ENCODE measurements around the gene STOM. TPM values are rescaled to one million over a fixed set of nuclear protein-coding genes. Genes with fewer than 3 reads are reported as not detected.

The STOM gene
- total and polyA plus RNA-seq, 4 donors, result 311 to 470 (median 409) TPM

- no peaks in the 10 kb centered on the region for H3K4me1 ChIP-seq (ENCODE audit: control insufficient read depth in 5 of 5, insufficient read depth in 5 of 5, low read length in 5 of 5)
- DNase-seq (peak in 1 of 3 donors; percentile 29), ATAC-seq (ENCODE audit: insufficient read depth, low FRiP score) (no peak)
- no peak overlapping the region for H3K9ac ChIP-seq (ENCODE audit: insufficient read depth in 1 of 2, low read length in 2 of 2)
- TF ChIP-seq CTCF (IDR thresholded peaks at IDR 0.05; ENCODE audit: control extremely low read depth, extremely low read depth), result no peak
- H3K27ac ChIP-seq (ENCODE audit: low read depth in 1 of 2, low read length in 1 of 2), result no peak overlapping the region
- H3K36me3 ChIP-seq (ENCODE audit: control insufficient read depth in 4 of 4, insufficient read depth in 4 of 4, low read length in 4 of 4), result no peaks in the 10 kb centered on the region
- H3K27me3 ChIP-seq (ENCODE audit: control insufficient read depth in 3 of 3, insufficient read depth in 3 of 3, low read length in 2 of 3), result no peaks in the 10 kb centered on the region
- H3K9me3 ChIP-seq (ENCODE audit: control insufficient read depth in 4 of 4, insufficient read depth in 3 of 4, low read length in 3 of 4), result no peaks in the 10 kb centered on the region
- H3K4me3 ChIP-seq, result no peak overlapping the region
- WGBS, 2 donors, result 73 to 84% methylated on average over 2 of the region's 2 CpGs
Measured at GRCh38 chr9:121386442-121387175, 16.6 kb upstream of the STOM start.

GRCh38 chr9:121383715-121384114, 13.7 kb upstream of the STOM start:
- ATAC-seq (ENCODE audit: insufficient read depth, low FRiP score), result no peak
- no peak overlapping the region for H3K4me3 ChIP-seq
- peaks cover 0 to 6% (median 0%) of the 10 kb centered on the region in 5 donors for H3K4me1 ChIP-seq (ENCODE audit: control insufficient read depth in 5 of 5, insufficient read depth in 5 of 5, low read length in 5 of 5)
- WGBS, 2 donors, result 41 to 61% methylated on average over 6 of the region's 6 CpGs
- DNase-seq, result no peak
- no peaks in the 10 kb centered on the region for H3K27me3 ChIP-seq (ENCODE audit: control insufficient read depth in 3 of 3, insufficient read depth in 3 of 3, low read length in 2 of 3)
- H3K9me3 ChIP-seq (ENCODE audit: control insufficient read depth in 4 of 4, insufficient read depth in 3 of 4, low read length in 3 of 4), result no peaks in the 10 kb centered on the region
- TF ChIP-seq CTCF (IDR thresholded peaks at IDR 0.05; ENCODE audit: control extremely low read depth, extremely low read depth), result no peak
- H3K9ac ChIP-seq (ENCODE audit: insufficient read depth in 1 of 2, low read length in 2 of 2), result no peak overlapping the region
- H3K36me3 ChIP-seq (ENCODE audit: control insufficient read depth in 4 of 4, insufficient read depth in 4 of 4, low read length in 4 of 4), result no peaks in the 10 kb centered on the region
- H3K27ac ChIP-seq (ENCODE audit: low read depth in 1 of 2, low read length in 1 of 2), result no peak overlapping the region

- H3K4me1 ChIP-seq (ENCODE audit: control insufficient read depth in 5 of 5, insufficient read depth in 5 of 5, low read length in 5 of 5), result peaks cover 0 to 6% (median 0%) of the 10 kb centered on the region in 5 donors
- H3K4me3 ChIP-seq, result no peak overlapping the region
- no peak for TF ChIP-seq CTCF (IDR thresholded peaks at IDR 0.05; ENCODE audit: control extremely low read depth, extremely low read depth)
- no peak for DNase-seq
- no peaks in the 10 kb centered on the region for H3K27me3 ChIP-seq (ENCODE audit: control insufficient read depth in 3 of 3, insufficient read depth in 3 of 3, low read length in 2 of 3)
- H3K36me3 ChIP-seq (ENCODE audit: control insufficient read depth in 4 of 4, insufficient read depth in 4 of 4, low read length in 4 of 4), result no peaks in the 10 kb centered on the region
- H3K9me3 ChIP-seq (ENCODE audit: control insufficient read depth in 4 of 4, insufficient read depth in 3 of 4, low read length in 3 of 4), result no peaks in the 10 kb centered on the region
- ATAC-seq (ENCODE audit: insufficient read depth, low FRiP score), result no peak
- H3K9ac ChIP-seq (ENCODE audit: insufficient read depth in 1 of 2, low read length in 2 of 2), result no peak overlapping the region
- H3K27ac ChIP-seq (ENCODE audit: low read depth in 1 of 2, low read length in 1 of 2), result no peak overlapping the region
Measured at GRCh38 chr9:121380846-121381245, 10.8 kb upstream of the STOM start.
